Ishikawa (cell line): ENCODE measurements around the gene RGS7.

ENCODE experiments used
- CEBPB ChIP-seq: IDR thresholded peaks from 2 replicates; pipeline ENCODE4 v1.6.1; 2012
- CREB1 ChIP-seq: IDR thresholded peaks from 2 replicates; pipeline ENCODE4 v1.6.1; 2012; ENCODE audit warnings: low read depth
- EGR1 ChIP-seq: IDR thresholded peaks from 2 replicates; pipeline ENCODE4 v1.6.1; 2012
- EP300 ChIP-seq: IDR thresholded peaks from 2 replicates; pipeline ENCODE4 v1.6.1; 2012; ENCODE audit warnings: borderline replicate concordance
- FOXM1 ChIP-seq: IDR thresholded peaks from 2 replicates; pipeline ENCODE4 v1.6.1; 2012; ENCODE audit warnings: low read depth, borderline replicate concordance
- NFIC ChIP-seq: IDR thresholded peaks from 2 replicates; pipeline ENCODE4 v1.6.1; 2012
- RAD21 ChIP-seq: IDR thresholded peaks from 2 replicates; pipeline ENCODE4 v1.6.1; 2012; ENCODE audit warnings: low read depth
- TAF1 ChIP-seq: IDR thresholded peaks from 2 replicates; pipeline ENCODE4 v1.6.1; 2012; ENCODE audit warnings: low read depth, mild to moderate bottlenecking
- TCF12 ChIP-seq: IDR thresholded peaks from 2 replicates; pipeline ENCODE4 v1.6.1; 2012; ENCODE audit warnings: low read depth
- TEAD4 ChIP-seq: IDR thresholded peaks from 2 replicates; pipeline ENCODE4 v1.6.1; 2012
- USF1 ChIP-seq: IDR thresholded peaks from 2 replicates; pipeline ENCODE4 v1.6.1; 2012
- YY1 ChIP-seq: IDR thresholded peaks from 2 replicates; pipeline ENCODE4 v1.6.1; 2012; ENCODE audit warnings: low read depth
- ZBTB7A ChIP-seq: IDR thresholded peaks from 2 replicates; pipeline ENCODE4 v1.6.1; 2012; ENCODE audit warnings: low read depth
- TF ChIP-seq, protein P1 (sequence below): IDR thresholded peaks from 2 replicates; pipeline ENCODE4 v1.6.1; 2012
- TF ChIP-seq, protein P2 (sequence below): IDR thresholded peaks from 2 replicates; pipeline ENCODE4 v1.6.1; 2012; ENCODE audit warnings: low read depth, mild to moderate bottlenecking

Gene RGS7

DNA sequence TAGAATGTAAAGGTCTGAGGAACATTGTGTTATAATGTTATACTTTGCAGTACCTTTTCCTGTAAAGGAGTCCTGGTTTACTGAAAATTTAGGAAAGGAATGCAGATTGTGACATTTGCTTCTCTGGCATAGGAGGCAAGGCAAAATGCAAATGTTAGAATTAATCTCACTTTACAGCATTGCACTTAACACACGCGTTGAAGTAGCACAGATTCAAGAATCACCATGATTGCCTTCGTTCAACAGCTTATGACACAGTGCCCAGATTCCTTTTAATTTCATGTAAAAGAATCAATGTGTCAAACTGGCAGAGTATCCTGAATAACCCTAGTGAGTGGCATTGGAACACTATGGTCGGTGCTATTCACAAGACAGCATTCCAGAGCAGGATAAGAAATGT is 47.4 kb downstream of the RGS7 start:
- TF ChIP-seq, protein P1, sequence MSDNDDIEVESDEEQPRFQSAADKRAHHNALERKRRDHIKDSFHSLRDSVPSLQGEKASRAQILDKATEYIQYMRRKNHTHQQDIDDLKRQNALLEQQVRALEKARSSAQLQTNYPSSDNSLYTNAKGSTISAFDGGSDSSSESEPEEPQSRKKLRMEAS, result no peak
- TF ChIP-seq NFIC, result no peak
- TF ChIP-seq RAD21, result no peak
- no peak for TF ChIP-seq YY1
- TF ChIP-seq EGR1, result no peak
- TF ChIP-seq CREB1, result no peak
- no peak for TF ChIP-seq ZBTB7A
- TF ChIP-seq EP300, result no peak
- TF ChIP-seq, protein P2, sequence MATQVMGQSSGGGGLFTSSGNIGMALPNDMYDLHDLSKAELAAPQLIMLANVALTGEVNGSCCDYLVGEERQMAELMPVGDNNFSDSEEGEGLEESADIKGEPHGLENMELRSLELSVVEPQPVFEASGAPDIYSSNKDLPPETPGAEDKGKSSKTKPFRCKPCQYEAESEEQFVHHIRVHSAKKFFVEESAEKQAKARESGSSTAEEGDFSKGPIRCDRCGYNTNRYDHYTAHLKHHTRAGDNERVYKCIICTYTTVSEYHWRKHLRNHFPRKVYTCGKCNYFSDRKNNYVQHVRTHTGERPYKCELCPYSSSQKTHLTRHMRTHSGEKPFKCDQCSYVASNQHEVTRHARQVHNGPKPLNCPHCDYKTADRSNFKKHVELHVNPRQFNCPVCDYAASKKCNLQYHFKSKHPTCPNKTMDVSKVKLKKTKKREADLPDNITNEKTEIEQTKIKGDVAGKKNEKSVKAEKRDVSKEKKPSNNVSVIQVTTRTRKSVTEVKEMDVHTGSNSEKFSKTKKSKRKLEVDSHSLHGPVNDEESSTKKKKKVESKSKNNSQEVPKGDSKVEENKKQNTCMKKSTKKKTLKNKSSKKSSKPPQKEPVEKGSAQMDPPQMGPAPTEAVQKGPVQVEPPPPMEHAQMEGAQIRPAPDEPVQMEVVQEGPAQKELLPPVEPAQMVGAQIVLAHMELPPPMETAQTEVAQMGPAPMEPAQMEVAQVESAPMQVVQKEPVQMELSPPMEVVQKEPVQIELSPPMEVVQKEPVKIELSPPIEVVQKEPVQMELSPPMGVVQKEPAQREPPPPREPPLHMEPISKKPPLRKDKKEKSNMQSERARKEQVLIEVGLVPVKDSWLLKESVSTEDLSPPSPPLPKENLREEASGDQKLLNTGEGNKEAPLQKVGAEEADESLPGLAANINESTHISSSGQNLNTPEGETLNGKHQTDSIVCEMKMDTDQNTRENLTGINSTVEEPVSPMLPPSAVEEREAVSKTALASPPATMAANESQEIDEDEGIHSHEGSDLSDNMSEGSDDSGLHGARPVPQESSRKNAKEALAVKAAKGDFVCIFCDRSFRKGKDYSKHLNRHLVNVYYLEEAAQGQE, result no peak
- TF ChIP-seq FOXM1, result no peak
- no peak for TF ChIP-seq CEBPB
- TF ChIP-seq USF1, result no peak
- TF ChIP-seq TEAD4, result no peak
- no peak for TF ChIP-seq TCF12
- TF ChIP-seq TAF1, result no peak

DNA sequence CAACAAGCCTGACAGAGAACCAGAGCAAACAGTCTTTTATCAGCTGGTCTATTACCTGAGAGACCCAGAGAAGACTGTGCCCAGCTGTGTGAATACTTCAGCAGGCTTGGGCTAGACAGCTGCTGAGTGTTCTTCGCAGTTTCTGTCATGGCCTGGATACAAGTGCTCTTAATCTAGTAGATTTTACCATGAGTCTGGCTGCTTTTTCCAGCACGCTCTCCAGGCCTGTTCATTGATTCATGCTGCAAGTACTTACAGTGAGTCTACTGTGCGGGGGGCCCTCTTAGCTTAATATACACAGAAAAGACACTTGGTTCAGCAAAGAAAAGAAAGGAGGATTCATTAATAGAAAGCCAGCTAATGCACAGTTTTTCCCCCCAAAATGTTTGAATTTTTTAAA is 48.5 kb downstream of the RGS7 start:
- TF ChIP-seq TEAD4, result no peak
- TF ChIP-seq EGR1, result no peak
- no peak for TF ChIP-seq TAF1
- TF ChIP-seq CREB1, result no peak
- no peak for TF ChIP-seq NFIC
- TF ChIP-seq, protein P1, result no peak
- TF ChIP-seq USF1, result no peak

DNA sequence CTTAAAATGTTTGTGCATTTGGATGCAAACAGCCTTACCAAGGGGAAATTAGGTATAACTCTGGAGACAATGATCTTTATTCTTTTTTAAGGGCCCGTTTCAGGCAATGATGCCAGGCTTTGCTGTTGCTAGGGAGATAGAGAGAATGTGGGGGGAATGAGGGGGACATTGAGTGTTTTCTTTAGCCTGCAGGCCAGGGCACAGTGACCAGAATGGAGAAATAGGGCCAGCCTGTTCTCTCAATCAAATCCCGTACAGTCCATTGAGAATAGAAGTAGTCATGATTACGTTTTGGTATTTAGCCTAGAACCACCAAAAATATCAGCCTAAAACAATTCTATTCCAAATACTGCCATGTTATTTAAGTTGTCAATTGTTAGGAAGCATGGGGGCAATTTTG is 49.0 kb downstream of the RGS7 start:
- no peak for TF ChIP-seq EGR1
- TF ChIP-seq TEAD4, result no peak
- TF ChIP-seq EP300, result no peak
- TF ChIP-seq TCF12, result no peak
- TF ChIP-seq TAF1, result no peak
- no peak for TF ChIP-seq YY1
- TF ChIP-seq CREB1, result no peak
- TF ChIP-seq FOXM1, result no peak
- TF ChIP-seq, protein P2, result no peak
- no peak for TF ChIP-seq RAD21
- no peak for TF ChIP-seq USF1
- no peak for TF ChIP-seq CEBPB
- TF ChIP-seq ZBTB7A, result no peak
- TF ChIP-seq, protein P1, result no peak
- TF ChIP-seq NFIC, result no peak

DNA sequence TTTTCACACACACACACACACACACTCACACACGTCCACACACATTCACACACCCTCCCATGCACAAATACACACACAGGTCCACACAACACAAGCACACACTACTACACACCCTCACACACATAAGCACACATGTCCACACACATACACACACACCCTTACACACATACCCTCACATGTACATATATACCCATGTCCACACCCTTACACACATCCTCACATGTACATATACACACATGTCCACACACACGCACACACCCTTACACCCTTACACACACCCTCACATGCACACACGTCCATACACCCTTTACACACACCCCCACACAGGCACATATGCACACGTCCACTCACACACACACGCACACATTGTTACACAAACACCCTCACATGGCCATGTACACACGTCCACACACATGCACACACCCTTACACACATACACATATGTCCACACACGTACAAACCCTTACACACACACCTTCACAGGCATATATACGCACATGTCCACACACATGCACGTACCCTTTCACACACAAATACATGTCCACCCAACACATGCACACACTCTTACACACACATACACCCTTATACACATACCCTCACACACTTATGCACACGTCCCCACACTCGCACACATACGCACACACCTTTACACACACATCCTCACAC is 50.7 kb downstream of the RGS7 start:
- TF ChIP-seq FOXM1, result no peak
- TF ChIP-seq ZBTB7A, result no peak
- no peak for TF ChIP-seq USF1
- no peak for TF ChIP-seq EP300
- no peak for TF ChIP-seq EGR1
- no peak for TF ChIP-seq TCF12
- no peak for TF ChIP-seq RAD21
- TF ChIP-seq TAF1, result no peak
- no peak for TF ChIP-seq CREB1
- TF ChIP-seq, protein P1, result no peak
- TF ChIP-seq TEAD4, result no peak
- TF ChIP-seq YY1, result no peak
- TF ChIP-seq, protein P2, result no peak
- TF ChIP-seq CEBPB, result no peak
- no peak for TF ChIP-seq NFIC
